AG04449 (cell line): ENCODE measurements around the gene HK3.

ENCODE experiments used
- CTCF ChIA-PET: fragments of 350-600 bp; formaldehyde crosslinking; extraction: SDS; loops from one replicate; lab custom pipeline; 2021; ENCODE audit warnings: antibody characterized with exemption; lab: Yijun Ruan, JAX
- POLR2A ChIA-PET: fragments of 400-600, 350-600 bp; formaldehyde crosslinking; extraction: SDS; loops from one replicate; lab custom pipeline; 2020; ENCODE audit warnings: antibody characterized with exemption, inconsistent platforms; lab: Yijun Ruan, JAX
- DNase-seq: peaks from one replicate; pipeline ENCODE4 v3.0.0-alpha.2; 2010; ENCODE audit warnings: low read depth, low spot score
- H3K4me3 ChIP-seq: 2 replicates; pipeline ENCODE4 v1.5.1; 2011; ENCODE audit warnings: low read depth, mild to moderate bottlenecking, control low read depth, low read length
- TF ChIP-seq, protein P1 (sequence below): IDR thresholded peaks from one replicate; pipeline ENCODE4 v1.5.1; 2011; ENCODE audit warnings: mild to moderate bottlenecking, moderate library complexity, low read length, control low read depth, inconsistent platforms; ENCODE audit not compliant: insufficient read depth; ENCODE audit errors: missing control alignments

Gene HK3

GRCh38 chr5:176870110-176870591, 29.0 kb downstream of the HK3 start:
- H3K4me3 ChIP-seq: no peak overlapping the region
- TF ChIP-seq, protein P1, sequence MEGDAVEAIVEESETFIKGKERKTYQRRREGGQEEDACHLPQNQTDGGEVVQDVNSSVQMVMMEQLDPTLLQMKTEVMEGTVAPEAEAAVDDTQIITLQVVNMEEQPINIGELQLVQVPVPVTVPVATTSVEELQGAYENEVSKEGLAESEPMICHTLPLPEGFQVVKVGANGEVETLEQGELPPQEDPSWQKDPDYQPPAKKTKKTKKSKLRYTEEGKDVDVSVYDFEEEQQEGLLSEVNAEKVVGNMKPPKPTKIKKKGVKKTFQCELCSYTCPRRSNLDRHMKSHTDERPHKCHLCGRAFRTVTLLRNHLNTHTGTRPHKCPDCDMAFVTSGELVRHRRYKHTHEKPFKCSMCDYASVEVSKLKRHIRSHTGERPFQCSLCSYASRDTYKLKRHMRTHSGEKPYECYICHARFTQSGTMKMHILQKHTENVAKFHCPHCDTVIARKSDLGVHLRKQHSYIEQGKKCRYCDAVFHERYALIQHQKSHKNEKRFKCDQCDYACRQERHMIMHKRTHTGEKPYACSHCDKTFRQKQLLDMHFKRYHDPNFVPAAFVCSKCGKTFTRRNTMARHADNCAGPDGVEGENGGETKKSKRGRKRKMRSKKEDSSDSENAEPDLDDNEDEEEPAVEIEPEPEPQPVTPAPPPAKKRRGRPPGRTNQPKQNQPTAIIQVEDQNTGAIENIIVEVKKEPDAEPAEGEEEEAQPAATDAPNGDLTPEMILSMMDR: peak; percentile 53
- POLR2A ChIA-PET: no interaction called here
- CTCF ChIA-PET: interaction anchor here (1.5 kb wide), 1 partner anchor 31 kb away, joined by 4 read pairs; no protein-coding TSS in a partner anchor
- DNase-seq: no peak

- CTCF ChIA-PET: interaction anchor here (1.5 kb wide), 1 partner anchor 31 kb away, joined by 4 read pairs; no protein-coding TSS in a partner anchor
- no peak for DNase-seq
- TF ChIP-seq, protein P1: no peak
- no peak overlapping the region for H3K4me3 ChIP-seq
- POLR2A ChIA-PET: no interaction called here
These were observed 29.5 kb downstream of the HK3 start for GRCh38 chr5:176869501-176870109.

DNA sequence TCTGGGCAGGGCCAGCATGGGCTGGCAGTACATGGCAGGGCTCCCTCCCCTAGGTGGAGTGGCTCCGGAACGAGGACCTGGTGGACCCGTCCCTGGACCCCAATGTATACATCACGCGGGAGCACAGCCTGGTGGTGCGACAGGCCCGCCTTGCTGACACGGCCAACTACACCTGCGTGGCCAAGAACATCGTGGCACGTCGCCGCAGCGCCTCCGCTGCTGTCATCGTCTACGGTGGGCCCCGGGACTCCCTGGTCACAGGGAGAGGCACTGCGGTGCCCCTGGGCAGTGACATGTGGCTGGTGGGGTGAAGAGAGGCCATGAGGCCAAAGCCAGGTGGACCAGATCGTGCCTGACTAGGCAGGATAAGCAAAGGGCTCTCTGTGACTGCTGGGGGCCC, 30.4 kb downstream of the HK3 start:
- TF ChIP-seq, protein P1: no peak
- no peak overlapping the region for H3K4me3 ChIP-seq
- ChIA-PET CTCF (no interaction called here), POLR2A (no interaction called here)
- no peak for DNase-seq

DNA sequence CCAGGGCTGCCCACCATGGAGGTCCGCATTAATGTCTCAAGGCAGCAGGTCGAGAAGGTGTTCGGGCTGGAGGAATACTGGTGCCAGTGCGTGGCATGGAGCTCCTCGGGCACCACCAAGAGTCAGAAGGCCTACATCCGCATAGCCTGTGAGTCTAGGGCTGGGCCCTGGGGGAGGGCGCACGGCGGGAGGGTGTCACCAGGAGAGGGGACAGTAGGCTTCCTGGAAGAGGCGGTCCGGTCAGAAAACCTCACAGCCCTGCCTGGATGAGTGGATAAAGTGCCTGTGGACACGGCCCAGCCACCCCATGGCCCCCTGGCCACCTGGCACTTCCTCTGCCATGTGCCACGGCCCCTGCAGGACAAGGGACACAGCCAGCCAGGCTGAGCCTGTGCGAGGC, 31.0 kb downstream of the HK3 start:
- no peak overlapping the region for H3K4me3 ChIP-seq
- POLR2A ChIA-PET: no interaction called here
- CTCF ChIA-PET: interaction anchor here (1.8 kb wide), 1 partner anchor 12 kb away, joined by 3 read pairs; no protein-coding TSS in a partner anchor
- TF ChIP-seq, protein P1: no peak
- no peak for DNase-seq

DNA sequence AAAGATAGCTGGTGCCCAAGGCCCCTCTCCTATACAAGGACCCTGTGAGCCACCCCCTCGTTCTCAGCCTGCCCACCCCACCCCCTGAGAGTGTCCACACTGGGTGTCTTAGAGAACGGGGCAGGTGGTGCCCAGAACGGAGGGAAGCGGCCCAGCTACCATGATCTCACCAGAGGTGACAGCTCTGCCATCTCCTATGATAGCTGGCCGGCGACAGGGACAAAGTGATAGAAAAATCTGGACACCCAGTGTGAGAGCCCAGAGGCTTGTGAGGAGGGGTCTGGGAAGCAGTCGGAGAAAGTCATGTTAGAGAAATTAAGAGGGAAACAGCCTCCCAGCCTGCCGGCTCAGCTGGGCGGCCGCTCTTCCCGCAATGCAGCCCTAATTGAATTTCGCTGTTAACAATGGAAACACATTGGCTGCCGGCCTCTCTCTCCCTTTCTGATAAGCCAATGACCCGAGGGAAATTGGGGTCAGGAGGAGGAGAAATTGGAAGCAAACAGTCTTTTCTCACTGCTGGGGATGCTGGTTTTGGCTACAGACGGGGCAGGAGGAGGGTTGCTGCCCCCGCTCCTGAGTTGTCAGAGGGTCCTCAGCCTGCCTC, 32.3 kb downstream of the HK3 start:
- ChIA-PET POLR2A (interaction anchor here (0.6 kb wide), 1 partner anchor 61 kb away, joined by 3 read pairs; no protein-coding TSS in a partner anchor), CTCF (interaction anchor here (1.8 kb wide), 1 partner anchor 13 kb away, joined by 3 read pairs; no protein-coding TSS in a partner anchor)
- TF ChIP-seq, protein P1: no peak
- no peak for DNase-seq
- H3K4me3 ChIP-seq: no peak overlapping the region

GRCh38 chr5:176865964-176866363, 33.2 kb downstream of the HK3 start:
- CTCF ChIA-PET: no interaction called here
- TF ChIP-seq, protein P1: no peak
- no peak overlapping the region for H3K4me3 ChIP-seq
- POLR2A ChIA-PET: no interaction called here
- no peak for DNase-seq
